ENCODE data around the gene ZFP37. TPM values are rescaled to one million over a fixed set of nuclear protein-coding genes. Genes with fewer than 3 reads are reported as not detected.
A peak's percentile ranks its signal among the peaks of the same experiment; 100 is the strongest.
"Not testable (repeated sequence)": the region's sequence is repeated elsewhere in the genome, so short reads cannot be mapped to it uniquely, and the experiment has no call there.

Gene ZFP37
- total RNA-seq (1 to 10 TPM in 3 of 4 donors, under 1 TPM in 1; 0.54 to 1.6 (median 1.5) TPM), polyA plus RNA-seq (1 to 10 TPM in 2 of 3 donors, under 1 TPM in 1; 0.77 to 1.2 (median 1.0) TPM)
- long read RNA-seq, donor 1, full-length matches to known transcripts, result 1 of 1 reads
- long read RNA-seq, donor 1, partial matches to known transcripts, result 0 of 1 reads
- long read RNA-seq, donor 1, other reads (novel, unspliced or antisense), result 0 of 1 reads
- long read RNA-seq, donor 2, full-length matches to known transcripts, result 3 of 3 reads
- long read RNA-seq, donor 2, partial matches to known transcripts, result 0 of 3 reads
- long read RNA-seq, donor 2, other reads (novel, unspliced or antisense), result 0 of 3 reads

DNA sequence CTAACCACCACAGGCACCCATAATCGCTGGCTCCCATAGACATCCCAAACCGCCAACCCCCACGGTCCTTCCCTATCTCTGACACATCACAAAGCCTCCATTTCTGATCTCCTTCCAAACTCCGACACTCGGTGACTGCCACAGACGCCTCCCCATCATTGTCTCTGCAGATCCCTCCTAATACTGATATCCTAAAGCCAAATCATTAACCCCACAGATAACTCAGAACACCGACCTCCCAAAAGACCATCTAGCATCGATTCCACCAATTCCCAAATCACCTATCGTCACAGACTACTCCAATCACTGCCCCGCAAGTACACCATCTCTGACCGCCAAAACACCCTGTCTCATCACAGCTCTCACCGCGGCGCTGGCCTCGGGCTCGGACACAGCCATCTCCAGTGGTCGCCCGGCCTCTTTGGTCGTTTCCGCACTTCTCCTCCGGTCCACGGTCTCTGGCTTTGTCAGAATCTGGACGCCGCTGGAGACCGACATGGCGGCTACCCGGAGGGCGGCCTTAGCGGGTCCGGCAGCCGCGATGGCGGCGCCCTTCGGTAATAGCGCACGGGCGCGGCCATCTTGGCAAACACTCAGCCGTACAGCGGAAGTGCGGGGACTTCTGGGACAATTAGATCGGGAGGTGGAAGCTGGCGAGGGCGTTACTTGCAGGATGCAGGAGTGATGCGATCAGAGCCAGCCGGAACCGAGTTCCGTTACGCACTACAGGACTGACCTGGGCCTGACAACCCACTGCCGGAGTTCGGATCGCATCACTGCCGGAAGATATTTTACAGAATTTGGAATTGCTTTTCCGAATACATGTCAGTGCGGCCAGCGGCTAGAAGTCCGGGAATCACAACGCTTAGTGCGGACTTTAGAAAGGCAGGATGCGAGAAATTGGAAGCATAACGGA lies at the start of gene ZFP37:
Gene ZFP37, minus strand, starts transcription at position 534 of the 916 bp plus-strand sequence. Its CDS starts 36 bp downstream, at position 498.
- peak within 1 kb of the TSS; percentile 92 for H3K4me3 ChIP-seq
- no peaks in the 10 kb centered on the region for H3K4me1 ChIP-seq
- peak within 1 kb of the TSS; percentile 72 for H3K27ac ChIP-seq
- ATAC-seq (peak; percentile 98 to 100 (median 100)), DNase-seq (peak; percentile 93 to 96)
- H3K27me3 ChIP-seq (ENCODE audit: insufficient read depth in 3 of 3, low read length in 2 of 3), result peaks cover 0 to 15% (median 3%) of the 10 kb centered on the region in 3 donors
- intact Hi-C loops (cut with DNase I), result no loop called here
- H3K36me3 ChIP-seq (ENCODE audit: insufficient read depth in 1 of 2, low read depth in 1 of 2), result peaks cover 0 to 3% of the 10 kb centered on the region in 2 donors
- TF ChIP-seq, protein P1, sequence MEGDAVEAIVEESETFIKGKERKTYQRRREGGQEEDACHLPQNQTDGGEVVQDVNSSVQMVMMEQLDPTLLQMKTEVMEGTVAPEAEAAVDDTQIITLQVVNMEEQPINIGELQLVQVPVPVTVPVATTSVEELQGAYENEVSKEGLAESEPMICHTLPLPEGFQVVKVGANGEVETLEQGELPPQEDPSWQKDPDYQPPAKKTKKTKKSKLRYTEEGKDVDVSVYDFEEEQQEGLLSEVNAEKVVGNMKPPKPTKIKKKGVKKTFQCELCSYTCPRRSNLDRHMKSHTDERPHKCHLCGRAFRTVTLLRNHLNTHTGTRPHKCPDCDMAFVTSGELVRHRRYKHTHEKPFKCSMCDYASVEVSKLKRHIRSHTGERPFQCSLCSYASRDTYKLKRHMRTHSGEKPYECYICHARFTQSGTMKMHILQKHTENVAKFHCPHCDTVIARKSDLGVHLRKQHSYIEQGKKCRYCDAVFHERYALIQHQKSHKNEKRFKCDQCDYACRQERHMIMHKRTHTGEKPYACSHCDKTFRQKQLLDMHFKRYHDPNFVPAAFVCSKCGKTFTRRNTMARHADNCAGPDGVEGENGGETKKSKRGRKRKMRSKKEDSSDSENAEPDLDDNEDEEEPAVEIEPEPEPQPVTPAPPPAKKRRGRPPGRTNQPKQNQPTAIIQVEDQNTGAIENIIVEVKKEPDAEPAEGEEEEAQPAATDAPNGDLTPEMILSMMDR (IDR thresholded peaks at IDR 0.05), result no peak
- 1% methylated on average over 62 of the region's 62 CpGs for WGBS, 3 donors
- peaks cover 51% of the 10 kb centered on the region for H3K9me3 ChIP-seq

DNA sequence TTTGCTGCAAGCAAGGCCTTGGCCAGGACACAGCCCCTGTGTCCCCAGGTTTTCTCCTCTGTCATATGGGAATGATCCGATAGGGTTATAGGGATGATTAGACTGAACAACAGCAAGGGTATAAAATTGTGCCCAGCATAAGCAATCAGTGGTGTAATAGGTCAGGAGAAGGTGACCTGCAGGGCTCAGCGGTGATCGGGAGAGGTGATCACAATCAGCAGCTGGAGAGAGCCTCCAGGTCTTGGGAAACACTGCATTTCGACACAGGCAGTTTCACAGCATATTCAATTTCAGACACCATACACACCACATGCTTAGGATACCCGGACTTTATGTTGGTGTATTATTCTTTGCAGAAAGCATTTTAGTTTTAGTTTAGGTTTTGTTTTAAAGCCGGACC lies 48.8 kb upstream of the ZFP37 start:
- H3K4me1 ChIP-seq; H3K27ac ChIP-seq; ATAC-seq; H3K36me3 ChIP-seq (ENCODE audit: insufficient read depth in 1 of 2, low read depth in 1 of 2); H3K4me3 ChIP-seq; H3K27me3 ChIP-seq (ENCODE audit: insufficient read depth in 3 of 3, low read length in 2 of 3); H3K9me3 ChIP-seq; DNase-seq: not testable (repeated sequence)
- intact Hi-C loops (cut with DNase I), result loop anchor here in 1 of 2 donors (10.0 kb wide), 1 partner anchor 181 kb away; no protein-coding TSS in a partner anchor
- WGBS, 3 donors, result no CpG with 5 or more reads among the region's 6 CpGs

- no peak overlapping the region for H3K4me3 ChIP-seq
- intact Hi-C loops (cut with DNase I), result loop anchor here in 1 of 2 donors (10.0 kb wide), 1 partner anchor 51 kb away; no protein-coding TSS in a partner anchor
Observed at GRCh38 chr9:113095561-113095960, 39.0 kb upstream of the ZFP37 start.

GRCh38 chr9:113089924-113090323 lies 33.4 kb upstream of the ZFP37 start:
- intact Hi-C loops (cut with DNase I), result loop anchor here in 1 of 2 donors (10.0 kb wide), 1 partner anchor 45 kb away; no protein-coding TSS in a partner anchor
- H3K27me3 ChIP-seq (ENCODE audit: insufficient read depth in 3 of 3, low read length in 2 of 3), result peaks cover 8 to 39% (median 10%) of the 10 kb centered on the region in 3 donors
- H3K4me1 ChIP-seq; H3K27ac ChIP-seq; H3K4me3 ChIP-seq; H3K36me3 ChIP-seq (ENCODE audit: insufficient read depth in 1 of 2, low read depth in 1 of 2); ATAC-seq; H3K9me3 ChIP-seq: not testable (repeated sequence)
- WGBS, 3 donors, result 39 to 58% (median 44%) methylated on average over 15 to 16 of the region's 23 CpGs
- peak in 1 of 2 donors; percentile 46 for DNase-seq

More at GRCh38 chr9:113095561-113095960, 39.0 kb upstream of the ZFP37 start:
- Histone ChIP-seq H3K4me1 (no peaks in the 10 kb centered on the region), H3K27me3 (ENCODE audit: insufficient read depth in 3 of 3, low read length in 2 of 3) (peaks cover 8 to 55% (median 10%) of the 10 kb centered on the region in 3 donors), H3K27ac (no peak overlapping the region), H3K9me3 (no peaks in the 10 kb centered on the region), H3K36me3 (ENCODE audit: insufficient read depth in 1 of 2, low read depth in 1 of 2) (no peaks in the 10 kb centered on the region)
- ATAC-seq (no peak), DNase-seq (no peak)
- TF ChIP-seq, protein P1 (IDR thresholded peaks at IDR 0.05), result no peak
- WGBS, 3 donors, result 61 to 65% (median 62%) methylated on average over 2 of the region's 2 CpGs

- H3K4me3 ChIP-seq; intact Hi-C loops (cut with DNase I); DNase-seq; ATAC-seq; H3K9me3 ChIP-seq; H3K27ac ChIP-seq; H3K36me3 ChIP-seq (ENCODE audit: insufficient read depth in 1 of 2, low read depth in 1 of 2); H3K4me1 ChIP-seq: not testable (repeated sequence)
- 12 to 13% methylated on average over 10 to 13 of the region's 25 CpGs; no CpG with 5 or more reads in 1 of the 3 donors for WGBS, 3 donors
- peaks cover 8 to 34% (median 10%) of the 10 kb centered on the region in 3 donors for H3K27me3 ChIP-seq (ENCODE audit: insufficient read depth in 3 of 3, low read length in 2 of 3)
Observed at GRCh38 chr9:113089143-113089505, 32.6 kb upstream of the ZFP37 start.

- H3K27ac ChIP-seq; H3K9me3 ChIP-seq; H3K4me1 ChIP-seq; H3K4me3 ChIP-seq; intact Hi-C loops (cut with DNase I); H3K36me3 ChIP-seq (ENCODE audit: insufficient read depth in 1 of 2, low read depth in 1 of 2); ATAC-seq: not testable (repeated sequence)
- peak in 1 of 2 donors; percentile 26 for DNase-seq
- WGBS, 3 donors, result 3 to 19% (median 4%) methylated on average over 16 to 20 of the region's 30 CpGs
- peaks cover 6 to 30% (median 10%) of the 10 kb centered on the region in 3 donors for H3K27me3 ChIP-seq (ENCODE audit: insufficient read depth in 3 of 3, low read length in 2 of 3)
Observed at GRCh38 chr9:113088456-113089142, 32.1 kb upstream of the ZFP37 start.

DNA sequence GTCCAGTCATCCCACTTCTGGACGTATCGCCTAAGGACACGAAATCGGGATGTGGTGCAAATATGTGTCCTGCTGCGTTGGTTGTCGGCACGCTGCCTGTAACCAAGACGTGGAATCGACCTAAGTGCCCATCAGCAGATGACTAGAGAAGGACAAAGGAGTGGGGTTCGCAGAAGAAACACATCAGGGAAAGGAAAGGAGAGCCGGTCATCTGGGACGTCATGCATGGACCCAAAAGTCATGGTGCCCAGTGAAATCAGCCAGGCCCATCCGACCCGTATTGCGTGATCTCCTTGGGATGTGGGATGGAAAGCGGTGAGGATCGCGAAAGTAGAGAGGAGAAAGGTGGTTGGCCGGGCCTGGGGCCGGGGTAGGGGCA lies 6.4 kb upstream of the ZFP37 start:
- ATAC-seq; H3K4me3 ChIP-seq; H3K27ac ChIP-seq; H3K36me3 ChIP-seq (ENCODE audit: insufficient read depth in 1 of 2, low read depth in 1 of 2); H3K9me3 ChIP-seq; H3K4me1 ChIP-seq; intact Hi-C loops (cut with DNase I); DNase-seq: not testable (repeated sequence)
- 30 to 74% (median 39%) methylated on average over 12 to 18 of the region's 20 CpGs for WGBS, 3 donors
- peaks cover 0 to 19% (median 14%) of the 10 kb centered on the region in 3 donors for H3K27me3 ChIP-seq (ENCODE audit: insufficient read depth in 3 of 3, low read length in 2 of 3)

GRCh38 chr9:113062256-113062931 lies 5.9 kb upstream of the ZFP37 start:
- intact Hi-C loops (cut with DNase I); ATAC-seq: not testable (repeated sequence)

More at GRCh38 chr9:113062256-113062931, 5.9 kb upstream of the ZFP37 start:
- H3K27ac ChIP-seq; H3K4me3 ChIP-seq; H3K36me3 ChIP-seq (ENCODE audit: insufficient read depth in 1 of 2, low read depth in 1 of 2); H3K4me1 ChIP-seq; DNase-seq: not testable (repeated sequence)
- 15 to 59% (median 19%) methylated on average over 29 to 40 of the region's 44 CpGs for WGBS, 3 donors
- peaks cover 15% of the 10 kb centered on the region for H3K9me3 ChIP-seq
- H3K27me3 ChIP-seq (ENCODE audit: insufficient read depth in 3 of 3, low read length in 2 of 3), result peaks cover 0 to 19% (median 14%) of the 10 kb centered on the region in 3 donors

Data from psoas muscle (tissue), 8 donors.